CD4-positive, alpha-beta T cell treated with Interferon gamma for 1 hour (primary cell): ENCODE data around the gene AGBL3.
"Not testable (repeated sequence)": the region's sequence is repeated elsewhere in the genome, so short reads cannot be mapped to it uniquely, and the experiment has no call there.

ENCODE experiments used
- DNase-seq: peaks from one replicate; pipeline ENCODE4 v3.0.0-alpha.2; 2020

AGBL3 gene

DNA sequence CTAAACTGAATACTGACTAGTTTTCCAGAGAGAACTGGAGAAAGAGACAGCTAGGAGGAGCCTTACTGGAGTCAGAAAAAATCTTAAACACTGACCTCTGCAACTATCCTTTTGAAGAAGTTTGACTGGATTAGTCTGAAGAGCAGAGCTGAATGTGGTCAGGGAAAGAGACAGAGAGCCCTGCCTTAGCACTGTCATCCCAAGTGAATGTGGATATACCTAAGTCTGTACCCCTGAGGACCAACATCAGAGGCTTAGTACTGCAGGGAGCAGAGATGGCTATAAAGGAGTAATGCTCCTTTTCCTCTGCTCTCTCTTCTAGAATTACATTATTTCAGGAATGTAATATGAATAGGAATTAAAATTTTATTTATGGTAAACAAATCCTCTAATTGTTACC lies 91.7 kb downstream of the AGBL3 start:
- no peak for DNase-seq

DNA sequence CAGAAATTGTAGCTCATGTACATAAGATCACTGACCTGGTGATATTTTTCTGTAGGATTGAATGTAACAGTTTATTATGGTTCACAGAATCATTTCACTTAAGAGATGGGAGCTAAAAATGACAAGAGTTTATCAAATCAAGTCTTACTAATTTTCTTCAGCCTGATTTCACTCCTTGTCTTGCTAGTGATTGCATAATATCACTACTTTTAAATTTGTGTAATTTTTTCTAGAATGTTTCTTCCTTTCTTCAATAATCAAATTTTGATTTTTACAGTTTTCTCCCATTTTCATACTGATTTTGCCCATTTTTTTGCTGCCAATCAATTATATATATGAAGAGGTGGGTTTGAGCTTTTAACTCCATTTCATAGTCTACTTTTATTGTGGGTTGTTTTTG lies 92.8 kb downstream of the AGBL3 start:
- DNase-seq: no peak

DNA sequence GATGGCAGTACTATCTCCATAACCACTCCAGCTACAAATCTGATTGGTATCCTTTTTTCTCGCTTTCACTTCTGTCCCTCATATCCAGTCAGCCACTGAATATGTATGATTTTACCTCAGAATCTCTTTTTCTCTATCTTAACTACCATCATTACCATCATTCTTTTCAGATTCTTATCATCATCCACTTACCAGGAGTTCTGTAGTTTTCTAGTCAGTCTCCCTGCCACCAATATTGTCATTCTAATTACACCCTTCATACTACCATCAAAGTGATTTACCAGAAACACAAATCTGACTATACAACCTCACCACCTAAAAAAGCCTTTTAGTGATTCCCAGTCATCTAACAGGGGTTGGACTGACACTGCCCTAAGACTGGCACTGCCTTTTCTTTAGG lies 96.7 kb downstream of the AGBL3 start:
- DNase-seq: no peak

DNA sequence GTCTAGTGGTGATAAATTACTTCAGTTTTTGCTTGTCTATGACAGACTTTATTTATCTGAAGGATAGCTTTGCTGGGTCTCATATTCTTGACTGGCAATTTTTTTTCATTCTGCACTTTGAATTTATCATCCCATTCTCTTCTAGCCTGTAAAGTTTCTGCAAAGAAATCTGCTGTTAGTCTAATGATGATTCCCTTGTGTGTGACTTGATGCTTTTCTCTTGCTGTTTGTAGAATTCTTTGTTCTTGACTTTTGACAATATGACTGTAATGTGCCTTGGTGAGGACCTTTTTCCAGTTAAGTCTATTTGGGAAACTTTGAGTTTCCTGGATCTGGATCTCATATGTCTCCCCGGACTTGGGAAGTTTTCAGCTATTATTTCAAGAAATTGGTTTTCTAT lies 102.3 kb downstream of the AGBL3 start:
- no peak for DNase-seq

DNA sequence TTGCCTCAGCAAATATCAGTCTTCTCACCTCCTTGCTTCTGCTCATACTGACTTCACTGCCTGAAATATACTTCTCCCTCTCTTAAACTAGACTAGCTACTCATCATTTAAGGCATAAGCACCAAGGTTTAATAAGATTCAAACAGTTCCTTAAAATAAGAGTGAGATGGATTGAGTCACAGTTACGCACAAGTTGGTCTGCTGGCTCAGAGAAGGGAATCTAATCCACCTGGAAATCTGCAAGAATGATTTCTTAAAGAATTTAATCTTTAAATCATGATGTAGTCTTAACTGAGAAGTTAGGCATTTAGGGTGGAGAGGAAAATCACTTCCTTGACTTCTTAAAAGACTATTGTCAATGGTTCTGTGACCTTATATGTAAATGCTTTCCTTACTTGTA lies 105.4 kb downstream of the AGBL3 start:
- no peak for DNase-seq

DNA sequence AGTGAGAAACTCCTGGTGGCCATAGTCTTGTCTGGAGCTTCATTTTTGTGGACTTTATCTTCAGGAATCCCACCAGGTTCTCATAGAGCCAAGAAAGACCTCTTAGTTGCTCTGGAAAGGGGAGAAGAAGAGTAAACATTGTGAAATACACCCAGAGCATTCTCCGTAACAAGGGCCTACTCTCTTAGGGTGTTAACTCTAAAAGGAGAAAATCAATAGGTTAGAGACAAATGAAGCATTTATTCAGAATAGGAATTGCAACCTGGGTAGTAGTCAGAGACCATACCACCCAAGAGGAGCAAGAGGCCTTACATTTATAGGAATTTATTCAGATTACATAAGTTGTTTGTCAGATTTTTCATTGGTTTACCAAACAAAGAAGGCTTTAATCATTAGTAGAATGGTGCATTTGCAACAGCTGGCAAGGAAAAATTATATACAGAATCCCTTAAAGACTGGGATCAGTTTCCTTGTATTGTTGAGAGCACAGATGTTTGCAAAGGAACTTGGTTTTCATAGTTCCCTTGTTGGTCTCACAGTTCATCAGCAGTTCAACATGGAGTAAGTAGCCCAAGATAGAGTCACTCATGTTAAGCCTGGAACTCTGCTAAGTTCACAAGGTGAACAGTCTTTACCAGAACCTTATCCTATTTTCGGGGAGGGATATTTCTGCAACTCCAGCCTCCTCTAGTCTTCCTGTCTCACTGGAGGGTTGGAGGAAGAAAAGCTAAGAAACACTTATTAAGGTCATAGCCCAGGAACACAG lies 108.3 kb downstream of the AGBL3 start:
- DNase-seq: no peak

DNA sequence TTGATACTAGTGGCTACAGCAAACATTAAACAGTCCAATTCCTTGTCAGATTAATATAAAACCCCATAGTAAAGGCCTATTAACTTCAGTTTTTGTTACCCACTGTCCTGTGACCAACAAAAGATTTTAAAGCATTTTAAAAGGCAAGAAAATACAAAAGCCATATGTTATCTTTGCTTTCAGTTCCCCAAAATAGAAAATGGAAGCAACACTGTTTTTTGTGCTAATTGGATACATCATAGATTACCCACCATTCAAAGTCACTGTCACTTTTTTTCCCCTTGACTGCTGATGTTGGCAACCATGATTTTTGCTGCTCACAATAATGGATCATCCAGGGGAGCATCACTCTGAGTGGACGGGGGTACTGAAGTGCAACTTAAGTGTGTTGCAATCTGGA lies 109.1 kb downstream of the AGBL3 start:
- no peak for DNase-seq

DNA sequence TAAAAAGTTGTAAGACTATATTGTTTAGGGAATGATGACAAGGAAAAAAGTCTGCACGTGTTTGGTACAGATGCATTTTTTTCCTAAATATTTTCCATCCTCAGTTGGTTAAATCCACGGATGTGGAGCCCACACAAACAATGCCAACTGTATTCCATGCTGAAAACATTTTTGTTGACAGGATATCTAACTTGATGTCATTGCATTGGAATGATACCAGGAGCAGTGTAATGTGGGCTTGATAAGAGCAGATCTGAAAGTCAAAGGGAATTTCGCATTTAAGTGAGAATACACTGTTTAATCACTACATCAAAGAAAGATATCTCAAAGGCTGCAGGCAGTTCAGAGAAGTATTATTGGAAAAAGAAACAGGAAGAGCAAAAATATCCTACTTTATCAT lies 112.1 kb downstream of the AGBL3 start:
- DNase-seq: no peak

DNA sequence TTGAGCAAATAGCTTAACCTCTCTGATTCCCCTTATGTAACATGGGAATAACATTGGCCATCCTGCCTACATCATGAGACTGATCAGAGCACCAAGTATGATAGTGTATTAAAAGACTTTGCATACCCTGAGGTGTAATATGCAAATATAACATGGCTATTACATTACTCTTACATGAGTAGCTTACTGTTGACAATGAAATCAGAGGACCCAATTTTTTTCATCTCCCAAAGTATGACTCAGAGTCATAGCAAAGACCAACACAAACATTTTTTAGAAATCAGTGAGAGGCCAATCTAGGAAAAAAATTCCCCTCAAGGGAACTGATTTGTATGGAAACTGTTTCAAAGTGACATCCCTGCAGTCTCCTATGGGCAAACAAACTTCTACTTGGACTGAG lies 114.5 kb downstream of the AGBL3 start:
- DNase-seq: no peak

DNA sequence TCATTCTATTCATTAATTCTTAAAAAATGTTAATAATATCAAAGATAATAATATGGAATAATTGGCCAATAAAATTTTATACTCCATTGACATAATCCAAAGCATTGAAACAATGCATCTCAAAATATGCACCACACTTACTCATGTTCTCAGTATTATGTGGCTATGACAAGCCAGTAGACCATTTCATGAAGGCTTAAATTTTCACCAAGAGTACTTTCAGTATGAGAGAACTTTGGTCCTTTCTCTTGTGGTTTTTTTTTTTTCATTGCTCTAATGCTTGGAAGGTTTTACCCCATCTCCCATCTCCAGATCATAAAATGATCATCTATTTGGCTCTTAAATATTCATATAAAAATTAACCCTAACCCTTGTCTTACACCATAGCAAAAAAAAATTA lies 116.1 kb downstream of the AGBL3 start:
- DNase-seq: no peak

DNA sequence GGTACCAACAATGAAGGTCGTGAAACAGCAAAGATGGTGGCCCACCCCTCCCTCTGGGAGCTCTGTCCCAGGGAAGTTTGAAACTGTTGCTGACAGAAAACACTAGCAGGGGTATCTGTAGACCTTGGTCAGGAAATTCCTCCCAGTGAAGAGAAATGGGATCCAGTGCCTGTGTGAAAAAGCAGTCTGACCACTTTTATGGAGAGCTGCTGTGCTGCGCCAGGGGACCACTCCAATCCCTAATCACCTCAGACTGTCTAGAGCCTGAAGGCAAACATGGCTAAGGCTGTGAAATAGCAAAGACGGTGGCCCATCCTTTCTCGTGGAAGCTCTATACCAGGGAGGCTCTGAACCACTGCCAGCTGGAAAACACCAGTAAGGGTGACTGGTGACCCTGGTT lies 123.3 kb downstream of the AGBL3 start:
- DNase-seq: no peak

DNA sequence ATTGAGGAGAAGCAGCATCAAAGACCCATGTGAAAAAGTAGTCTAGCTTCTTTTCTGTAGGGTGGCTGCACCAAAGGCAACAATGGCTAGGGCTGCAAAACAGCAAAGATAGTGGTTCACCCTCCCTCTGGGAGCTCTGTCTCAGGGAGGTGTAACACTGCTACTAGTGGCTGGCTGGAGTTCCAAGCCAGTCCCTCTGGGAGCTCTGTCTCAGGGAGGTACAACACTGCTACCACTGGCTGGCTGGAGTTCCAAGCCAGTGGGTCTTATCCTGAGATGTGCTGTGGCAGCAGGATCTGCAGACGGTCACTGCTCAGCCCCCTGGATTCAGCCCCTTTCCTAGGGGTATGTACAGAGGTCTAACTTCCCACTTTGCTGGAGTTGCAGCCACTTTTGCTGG lies 123.7 kb downstream of the AGBL3 start:
- no peak for DNase-seq

DNA sequence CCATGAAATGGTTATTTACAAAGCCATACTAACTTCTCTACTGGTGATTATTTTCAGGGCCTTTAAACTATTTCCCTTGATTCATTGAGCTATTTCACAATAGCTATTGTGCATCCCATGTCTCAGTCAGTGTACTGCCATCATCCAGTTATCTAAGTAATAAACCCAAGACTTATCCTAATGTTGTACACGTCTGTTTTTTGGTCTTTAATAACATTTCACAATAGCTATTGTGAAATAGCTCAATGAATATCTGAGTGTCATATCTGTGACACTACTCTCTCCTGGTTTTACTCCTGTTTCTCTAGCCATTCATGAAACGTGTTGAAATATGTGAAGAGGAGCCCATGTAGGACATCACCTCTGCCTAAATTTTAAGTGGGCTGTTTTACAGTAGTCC lies 125.1 kb downstream of the AGBL3 start:
- no peak for DNase-seq

DNA sequence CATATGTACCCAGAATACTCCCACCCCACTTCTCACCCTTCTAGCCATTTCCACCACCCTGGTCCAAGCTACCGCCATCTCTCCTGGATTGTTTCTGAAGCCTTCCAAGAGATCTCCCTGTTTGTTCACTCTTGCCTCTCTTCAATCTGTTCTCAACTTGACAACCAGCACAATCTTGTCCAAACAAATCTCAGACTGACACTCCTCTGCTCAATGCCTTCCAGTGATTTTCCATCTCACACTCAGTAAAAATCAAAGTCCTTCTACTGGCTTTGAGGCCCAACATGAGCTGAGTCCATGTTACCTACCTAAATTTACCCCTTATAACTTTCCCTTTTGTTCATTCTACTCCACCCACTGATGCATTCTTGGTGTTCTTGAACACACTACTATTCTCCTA lies 128.3 kb downstream of the AGBL3 start:
- no peak for DNase-seq

DNA sequence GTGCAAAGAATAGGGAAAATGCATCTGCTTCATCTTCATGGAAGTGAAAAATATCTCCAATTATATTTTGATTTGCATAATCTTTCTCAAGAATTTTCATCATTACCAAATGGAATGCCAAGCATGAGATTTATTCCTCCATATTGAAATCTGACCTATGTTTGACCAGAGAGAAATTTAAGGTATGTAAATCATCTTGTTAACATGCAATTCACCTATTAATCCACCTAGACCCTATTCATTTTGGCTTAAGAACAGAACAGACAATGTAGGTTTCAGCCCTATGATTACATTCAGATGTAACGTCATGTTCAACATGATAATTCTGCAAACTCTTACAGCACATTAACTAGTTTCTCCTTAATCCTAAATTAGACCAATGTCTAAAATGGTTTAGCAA lies 130.8 kb downstream of the AGBL3 start:
- DNase-seq: no peak

DNA sequence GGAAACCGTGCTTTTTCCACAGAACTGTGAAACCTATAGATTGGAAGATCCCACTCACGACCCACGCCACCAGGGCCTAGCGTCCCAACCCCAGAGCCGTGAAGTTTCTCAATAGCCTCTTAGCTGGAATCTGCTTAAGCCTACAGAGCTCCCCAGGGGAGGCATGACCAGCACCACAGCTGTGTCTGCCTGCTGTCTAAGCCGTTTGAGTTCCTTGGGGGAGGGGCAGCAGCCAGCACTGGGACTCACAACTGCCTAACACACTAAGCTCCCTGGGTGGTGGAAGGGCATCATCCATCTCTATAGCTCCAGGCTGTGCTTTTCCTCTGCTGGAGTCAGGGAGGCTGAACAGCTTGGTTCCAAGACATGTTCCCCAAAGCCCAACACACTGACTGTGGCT lies 135.6 kb downstream of the AGBL3 start:
- DNase-seq: no peak

DNA sequence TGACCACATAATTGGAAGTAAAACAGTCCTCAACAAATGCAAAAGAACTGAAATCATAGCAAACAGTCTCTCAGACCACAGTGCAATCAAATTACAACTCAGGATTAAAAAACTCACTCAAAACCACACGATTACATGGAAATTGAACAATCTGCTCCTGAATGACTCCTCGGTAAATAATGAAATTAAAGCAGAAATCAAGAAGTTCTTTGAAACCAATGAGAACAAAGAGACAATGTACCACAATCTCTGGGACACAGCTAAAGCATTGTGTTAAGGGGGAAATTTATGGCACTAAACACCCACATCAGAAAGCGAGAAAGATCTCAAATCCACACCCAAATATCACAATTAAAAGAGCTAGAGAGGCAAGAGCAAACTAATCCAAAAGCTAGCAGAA lies 138.3 kb downstream of the AGBL3 start:
- not testable (repeated sequence) for DNase-seq

DNA sequence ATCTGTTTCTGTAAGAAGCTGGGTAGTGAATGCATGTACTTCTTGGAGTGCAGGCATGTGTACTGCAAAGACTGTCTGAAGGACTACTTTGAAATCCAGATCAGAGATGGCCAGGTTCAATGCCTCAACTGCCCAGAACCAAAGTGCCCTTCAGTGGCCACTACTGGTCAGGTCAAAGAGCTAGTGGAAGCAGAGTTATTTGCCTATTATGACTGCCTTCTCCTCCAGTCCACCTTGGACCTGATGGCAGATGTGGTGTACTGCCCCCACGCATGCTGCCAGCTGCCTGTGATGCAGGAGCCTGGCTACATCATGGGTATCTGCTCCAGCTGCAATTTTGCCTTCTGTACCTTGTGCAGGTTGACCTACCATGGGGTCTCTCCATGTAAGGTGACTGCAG lies 142.6 kb downstream of the AGBL3 start:
- no peak for DNase-seq

DNA sequence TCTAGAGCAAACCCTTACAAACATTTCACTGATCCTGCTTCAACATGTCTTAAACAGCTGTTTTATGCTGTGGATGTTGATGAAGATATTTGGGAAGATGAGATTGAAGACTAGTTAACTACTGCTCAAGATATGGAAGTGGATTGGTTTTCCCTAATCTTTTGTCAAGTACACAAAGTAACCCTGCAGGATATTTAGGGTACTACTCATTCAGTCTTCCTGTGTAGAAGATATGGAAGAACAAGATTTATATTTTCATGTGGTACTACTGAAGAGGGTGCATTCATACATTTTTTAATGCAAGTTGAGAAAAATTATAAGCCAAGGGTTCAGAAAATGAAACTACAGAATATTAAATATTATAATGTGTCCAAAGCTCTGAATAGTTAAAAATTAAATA lies 143.3 kb downstream of the AGBL3 start:
- no peak for DNase-seq

DNA sequence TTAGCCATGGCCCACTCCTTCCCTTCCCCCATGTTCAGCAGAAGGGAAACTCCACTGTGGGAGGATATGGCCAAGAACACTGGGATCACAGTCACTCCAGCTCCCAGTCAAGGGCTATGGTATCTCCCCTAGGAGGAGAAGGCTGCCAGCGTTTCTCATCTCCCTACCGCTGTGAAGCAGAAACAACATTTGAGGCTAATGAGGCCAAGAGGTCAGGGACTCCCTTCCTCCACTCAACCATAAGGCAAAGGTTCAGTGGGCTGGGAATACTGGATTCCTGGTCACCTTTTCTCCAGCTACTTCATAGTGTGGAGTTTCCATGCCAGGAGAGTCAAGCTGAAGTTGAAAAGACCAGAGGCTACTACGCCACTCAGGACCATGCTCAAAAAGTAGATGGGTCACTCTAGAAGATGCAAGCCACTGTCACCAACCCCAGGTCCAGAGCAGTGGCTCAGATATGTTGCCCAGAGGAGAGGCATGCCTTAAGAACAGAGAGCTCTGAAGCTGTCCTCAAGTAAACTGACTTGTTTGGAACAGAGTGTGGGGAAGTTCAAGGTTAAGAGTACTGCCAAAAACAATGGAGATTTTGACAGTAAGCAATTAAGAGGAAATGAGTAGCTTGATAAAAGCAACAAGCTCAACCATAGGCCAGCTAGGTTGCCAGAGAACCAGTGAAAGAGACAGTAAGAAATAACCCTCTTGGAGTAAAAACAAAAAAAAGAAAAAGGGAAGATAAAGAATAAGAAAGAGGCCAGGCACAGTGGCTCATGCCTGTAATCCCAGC lies 157.8 kb downstream of the AGBL3 start:
- DNase-seq: no peak

DNA sequence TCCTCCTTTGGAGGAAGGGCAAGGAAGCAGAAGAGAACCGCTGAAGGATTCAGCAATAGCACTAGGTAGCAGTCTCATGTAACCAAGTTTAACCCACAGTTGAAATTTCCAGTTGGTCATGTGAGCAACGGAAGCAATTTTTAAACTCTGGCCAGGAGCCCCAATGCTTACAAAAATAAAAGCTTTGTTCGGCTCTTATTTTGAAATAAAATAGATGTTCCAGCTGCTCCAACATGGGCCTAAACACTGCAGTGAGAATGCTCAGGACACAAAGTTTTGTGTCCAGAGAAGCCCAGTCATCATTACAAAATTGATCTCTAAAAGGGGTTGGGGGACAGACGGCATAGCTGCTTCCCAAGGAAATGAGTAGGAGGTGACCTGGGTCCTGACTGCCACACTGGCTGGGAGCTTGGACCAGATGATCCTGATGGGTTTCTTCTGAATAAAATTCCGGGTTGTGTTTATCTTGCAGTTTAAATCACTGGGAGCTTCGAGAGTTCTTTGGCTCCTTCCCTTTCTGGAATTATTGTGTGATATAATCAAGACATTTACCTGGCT lies 161.1 kb downstream of the AGBL3 start:
- no peak for DNase-seq

DNA sequence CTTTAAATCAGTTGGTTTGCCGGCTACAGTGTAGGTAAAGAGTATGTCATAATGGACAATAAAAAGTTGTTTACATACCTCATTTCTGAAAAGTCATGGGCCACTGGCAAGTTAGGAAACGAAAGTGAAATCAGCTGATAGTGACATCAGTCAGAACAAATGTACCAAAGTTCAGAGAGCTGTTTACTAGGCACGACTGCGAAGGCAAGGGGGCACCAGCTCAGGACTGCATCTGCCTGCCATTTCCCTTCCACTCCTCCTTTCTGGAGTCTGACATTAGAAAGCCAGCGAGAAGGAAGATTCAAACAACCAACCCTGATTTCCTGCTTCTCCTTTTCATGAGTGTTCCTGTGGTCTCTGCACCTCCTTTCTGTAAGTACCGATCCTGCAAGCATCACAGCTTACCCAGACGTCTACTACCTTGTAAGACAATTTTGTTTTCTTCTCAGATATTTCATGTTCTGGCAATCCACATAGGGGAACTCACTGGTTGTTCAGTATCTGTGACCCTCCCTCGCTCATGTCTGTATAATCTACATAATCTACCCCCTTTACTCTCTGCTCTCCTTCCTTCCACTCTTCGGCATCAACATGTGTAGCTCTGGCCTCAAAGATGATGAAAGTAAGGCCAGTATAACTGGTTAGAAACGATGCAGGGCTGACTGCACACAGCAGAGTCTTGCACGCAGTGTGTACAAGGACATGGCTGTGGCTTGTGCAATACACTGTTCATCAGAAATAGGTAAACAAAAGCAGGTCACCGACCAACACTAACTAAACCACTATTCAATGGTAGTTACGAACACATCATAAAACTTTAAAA lies 161.8 kb downstream of the AGBL3 start, which contains the start of gene TMEM140:
Gene TMEM140, plus strand, starts transcription at position 174 of the 823 bp plus-strand sequence. CDS start 16,370 bp downstream, outside the sequence.
- peak; percentile 80 for DNase-seq

DNA sequence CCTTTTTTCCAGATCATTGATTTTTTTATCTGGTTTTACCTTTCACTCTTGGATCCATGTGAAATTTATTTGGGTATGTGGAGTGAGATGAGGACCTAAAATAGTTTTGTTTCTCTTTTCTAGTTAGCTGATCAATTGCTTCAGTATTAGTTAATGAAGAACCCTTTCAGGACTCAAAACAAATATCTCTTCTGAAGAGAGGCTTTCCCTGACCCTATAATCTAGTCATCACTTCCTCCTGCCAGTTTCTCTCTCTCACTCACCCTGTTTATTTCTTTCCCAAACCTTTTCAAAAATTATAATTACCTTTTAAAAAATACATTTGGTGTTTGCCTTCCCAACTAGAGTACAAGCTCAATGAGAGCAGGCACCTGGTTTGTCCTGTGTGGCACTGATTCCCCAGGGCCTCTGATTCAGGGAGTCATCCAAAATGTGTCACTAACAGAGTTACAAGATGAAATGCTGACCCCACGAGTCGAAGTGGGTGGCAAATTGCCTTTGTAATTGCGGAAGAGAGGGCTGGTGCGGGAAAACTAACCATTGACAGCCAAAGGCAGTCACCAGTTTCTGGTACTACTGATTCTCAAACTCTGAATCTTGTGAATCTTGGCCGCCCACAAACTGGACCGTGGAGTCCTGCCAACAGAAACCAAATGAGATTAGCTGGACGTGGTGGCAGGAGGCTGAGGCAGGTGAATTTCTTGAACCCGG lies 163.9 kb downstream of the AGBL3 start:
- no peak for DNase-seq
